NB4 (cell line): ENCODE measurements around the gene CABP1.

ENCODE experiments used
- MAX ChIP-seq: IDR thresholded peaks from 2 replicates; pipeline ENCODE4 v1.6.1; 2011; ENCODE audit warnings: low read depth, low read length
- TF ChIP-seq, protein P1 (sequence below): IDR thresholded peaks from one replicate; pipeline ENCODE4 v1.5.1; 2012; ENCODE audit warnings: low read depth, low read length

GRCh38 chr12:120702637-120703036 lies 62.2 kb downstream of the CABP1 start:
- TF ChIP-seq, protein P1, sequence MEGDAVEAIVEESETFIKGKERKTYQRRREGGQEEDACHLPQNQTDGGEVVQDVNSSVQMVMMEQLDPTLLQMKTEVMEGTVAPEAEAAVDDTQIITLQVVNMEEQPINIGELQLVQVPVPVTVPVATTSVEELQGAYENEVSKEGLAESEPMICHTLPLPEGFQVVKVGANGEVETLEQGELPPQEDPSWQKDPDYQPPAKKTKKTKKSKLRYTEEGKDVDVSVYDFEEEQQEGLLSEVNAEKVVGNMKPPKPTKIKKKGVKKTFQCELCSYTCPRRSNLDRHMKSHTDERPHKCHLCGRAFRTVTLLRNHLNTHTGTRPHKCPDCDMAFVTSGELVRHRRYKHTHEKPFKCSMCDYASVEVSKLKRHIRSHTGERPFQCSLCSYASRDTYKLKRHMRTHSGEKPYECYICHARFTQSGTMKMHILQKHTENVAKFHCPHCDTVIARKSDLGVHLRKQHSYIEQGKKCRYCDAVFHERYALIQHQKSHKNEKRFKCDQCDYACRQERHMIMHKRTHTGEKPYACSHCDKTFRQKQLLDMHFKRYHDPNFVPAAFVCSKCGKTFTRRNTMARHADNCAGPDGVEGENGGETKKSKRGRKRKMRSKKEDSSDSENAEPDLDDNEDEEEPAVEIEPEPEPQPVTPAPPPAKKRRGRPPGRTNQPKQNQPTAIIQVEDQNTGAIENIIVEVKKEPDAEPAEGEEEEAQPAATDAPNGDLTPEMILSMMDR, result no peak
- no peak for TF ChIP-seq MAX
